ENCODE measurements around the gene OXCT1.

DNA sequence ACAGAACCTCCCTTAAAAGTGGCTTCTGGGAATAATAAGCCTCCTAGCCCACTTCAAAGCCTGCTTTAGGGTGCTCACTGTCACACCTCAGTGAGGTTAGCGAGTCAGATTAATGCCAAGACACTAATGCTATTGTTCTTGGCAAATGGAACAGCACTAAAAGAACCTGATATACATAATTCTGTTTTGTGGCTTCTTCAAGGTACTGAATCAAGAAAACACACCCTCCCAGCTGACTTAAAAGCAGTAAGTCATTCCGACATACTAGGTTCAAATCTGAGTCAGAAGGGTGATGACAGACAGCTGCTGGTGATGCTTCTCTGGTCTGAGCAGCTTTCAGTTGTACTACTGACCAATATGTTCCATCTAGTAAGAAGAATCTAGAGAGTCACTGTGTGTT lies 121.6 kb downstream of the OXCT1 start:
- TF ChIP-seq, protein P1, sequence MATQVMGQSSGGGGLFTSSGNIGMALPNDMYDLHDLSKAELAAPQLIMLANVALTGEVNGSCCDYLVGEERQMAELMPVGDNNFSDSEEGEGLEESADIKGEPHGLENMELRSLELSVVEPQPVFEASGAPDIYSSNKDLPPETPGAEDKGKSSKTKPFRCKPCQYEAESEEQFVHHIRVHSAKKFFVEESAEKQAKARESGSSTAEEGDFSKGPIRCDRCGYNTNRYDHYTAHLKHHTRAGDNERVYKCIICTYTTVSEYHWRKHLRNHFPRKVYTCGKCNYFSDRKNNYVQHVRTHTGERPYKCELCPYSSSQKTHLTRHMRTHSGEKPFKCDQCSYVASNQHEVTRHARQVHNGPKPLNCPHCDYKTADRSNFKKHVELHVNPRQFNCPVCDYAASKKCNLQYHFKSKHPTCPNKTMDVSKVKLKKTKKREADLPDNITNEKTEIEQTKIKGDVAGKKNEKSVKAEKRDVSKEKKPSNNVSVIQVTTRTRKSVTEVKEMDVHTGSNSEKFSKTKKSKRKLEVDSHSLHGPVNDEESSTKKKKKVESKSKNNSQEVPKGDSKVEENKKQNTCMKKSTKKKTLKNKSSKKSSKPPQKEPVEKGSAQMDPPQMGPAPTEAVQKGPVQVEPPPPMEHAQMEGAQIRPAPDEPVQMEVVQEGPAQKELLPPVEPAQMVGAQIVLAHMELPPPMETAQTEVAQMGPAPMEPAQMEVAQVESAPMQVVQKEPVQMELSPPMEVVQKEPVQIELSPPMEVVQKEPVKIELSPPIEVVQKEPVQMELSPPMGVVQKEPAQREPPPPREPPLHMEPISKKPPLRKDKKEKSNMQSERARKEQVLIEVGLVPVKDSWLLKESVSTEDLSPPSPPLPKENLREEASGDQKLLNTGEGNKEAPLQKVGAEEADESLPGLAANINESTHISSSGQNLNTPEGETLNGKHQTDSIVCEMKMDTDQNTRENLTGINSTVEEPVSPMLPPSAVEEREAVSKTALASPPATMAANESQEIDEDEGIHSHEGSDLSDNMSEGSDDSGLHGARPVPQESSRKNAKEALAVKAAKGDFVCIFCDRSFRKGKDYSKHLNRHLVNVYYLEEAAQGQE (IDR thresholded peaks at IDR 0.05) = no peak
- TF ChIP-seq, protein P2, sequence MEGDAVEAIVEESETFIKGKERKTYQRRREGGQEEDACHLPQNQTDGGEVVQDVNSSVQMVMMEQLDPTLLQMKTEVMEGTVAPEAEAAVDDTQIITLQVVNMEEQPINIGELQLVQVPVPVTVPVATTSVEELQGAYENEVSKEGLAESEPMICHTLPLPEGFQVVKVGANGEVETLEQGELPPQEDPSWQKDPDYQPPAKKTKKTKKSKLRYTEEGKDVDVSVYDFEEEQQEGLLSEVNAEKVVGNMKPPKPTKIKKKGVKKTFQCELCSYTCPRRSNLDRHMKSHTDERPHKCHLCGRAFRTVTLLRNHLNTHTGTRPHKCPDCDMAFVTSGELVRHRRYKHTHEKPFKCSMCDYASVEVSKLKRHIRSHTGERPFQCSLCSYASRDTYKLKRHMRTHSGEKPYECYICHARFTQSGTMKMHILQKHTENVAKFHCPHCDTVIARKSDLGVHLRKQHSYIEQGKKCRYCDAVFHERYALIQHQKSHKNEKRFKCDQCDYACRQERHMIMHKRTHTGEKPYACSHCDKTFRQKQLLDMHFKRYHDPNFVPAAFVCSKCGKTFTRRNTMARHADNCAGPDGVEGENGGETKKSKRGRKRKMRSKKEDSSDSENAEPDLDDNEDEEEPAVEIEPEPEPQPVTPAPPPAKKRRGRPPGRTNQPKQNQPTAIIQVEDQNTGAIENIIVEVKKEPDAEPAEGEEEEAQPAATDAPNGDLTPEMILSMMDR (IDR thresholded peaks at IDR 0.05) = no peak
- TF ChIP-seq CHD4 (IDR thresholded peaks at IDR 0.05; ENCODE audit: borderline replicate concordance) = no peak
- no peak for TF ChIP-seq MAZ (IDR thresholded peaks at IDR 0.05; ENCODE audit: borderline replicate concordance, low read depth, low read length)
- no peak for TF ChIP-seq POLR2A (IDR thresholded peaks at IDR 0.05; ENCODE audit: low read length)
- TF ChIP-seq CEBPB (IDR thresholded peaks at IDR 0.05) = no peak
